CD4-positive, alpha-beta T cell treated with Interleukin-15 for 4 hours (primary cell): ENCODE results near the gene GATAD2A.
A peak's percentile ranks its signal among the peaks of the same experiment; 100 is the strongest.

Experiments
- DNase-seq: peaks from one replicate; pipeline ENCODE4 v3.0.0-alpha.2; 2020; ENCODE audit warnings: low spot score

Gene GATAD2A

GRCh38 chr19:19490214-19490968, 84.9 kb downstream of the GATAD2A start:
- peak; percentile 85 for DNase-seq

- DNase-seq: no peak
These were observed 86.0 kb downstream of the GATAD2A start for GRCh38 chr19:19491321-19492025.

GRCh38 chr19:19492026-19492610, 86.6 kb downstream of the GATAD2A start:
- no peak for DNase-seq

- no peak for DNase-seq
These were observed 88.5 kb downstream of the GATAD2A start for GRCh38 chr19:19493841-19494546.

GRCh38 chr19:19495614-19496603, 90.4 kb downstream of the GATAD2A start:
- no peak for DNase-seq

GRCh38 chr19:19498255-19498991, 92.9 kb downstream of the GATAD2A start:
- DNase-seq: no peak

- no peak for DNase-seq
These were observed 94.0 kb downstream of the GATAD2A start for GRCh38 chr19:19499272-19499995.

- no peak for DNase-seq
These were observed 95.6 kb downstream of the GATAD2A start for GRCh38 chr19:19500975-19501644.

GRCh38 chr19:19501798-19502197, 96.3 kb downstream of the GATAD2A start:
- DNase-seq: no peak

- no peak for DNase-seq
These were observed 96.8 kb downstream of the GATAD2A start for GRCh38 chr19:19502281-19502680.

GRCh38 chr19:19502808-19503602, 97.5 kb downstream of the GATAD2A start:
- no peak for DNase-seq

GRCh38 chr19:19504754-19505668, 99.5 kb downstream of the GATAD2A start:
- no peak for DNase-seq

GRCh38 chr19:19505669-19506326, 100.3 kb downstream of the GATAD2A start:
- no peak for DNase-seq

GRCh38 chr19:19506592-19506991, 101.1 kb downstream of the GATAD2A start:
- DNase-seq: no peak

- DNase-seq: no peak
These were observed 101.9 kb downstream of the GATAD2A start for GRCh38 chr19:19507354-19507753.

GRCh38 chr19:19508217-19508616, 102.7 kb downstream of the GATAD2A start:
- DNase-seq: no peak

- no peak for DNase-seq
These were observed 105.0 kb downstream of the GATAD2A start for GRCh38 chr19:19510432-19510831.
